Liver (tissue), 3 donors: ENCODE results near the gene FBLIM1.

Experiments used
- EGR1 ChIP-seq, 2 donors: IDR thresholded peaks; 2 replicates each; pipeline ENCODE4 v1.6.1; 2016 to 2018; ENCODE audit warnings: antibody characterized with exemption in 2 of 2, low read depth in 2 of 2
- GABPA ChIP-seq, 2 donors: IDR thresholded peaks in 1 of 2; conservative IDR thresholded peaks in 1 of 2; 2 replicates each; pipeline ENCODE4 v1.6.1; 2016; ENCODE audit warnings: antibody characterized with exemption in 2 of 2, mild to moderate bottlenecking in 1 of 2, moderate library complexity in 1 of 2
- NR2F2 ChIP-seq: IDR thresholded peaks from 2 replicates; pipeline ENCODE4 v1.6.1; 2016; ENCODE audit warnings: antibody characterized with exemption
- SP1 ChIP-seq: IDR thresholded peaks from 2 replicates; pipeline ENCODE4 v1.6.1; 2018; ENCODE audit warnings: antibody characterized with exemption, mild to moderate bottlenecking
- TAF1 ChIP-seq: conservative IDR thresholded peaks from 2 replicates; pipeline ENCODE4 v1.6.1; 2016; ENCODE audit warnings: antibody characterized with exemption, mild to moderate bottlenecking
- ZBTB33 ChIP-seq: IDR thresholded peaks from 2 replicates; pipeline ENCODE4 v1.6.1; 2016; ENCODE audit warnings: antibody characterized with exemption
- TF ChIP-seq, protein P1 (sequence below): fragments of 150-350 bp; IDR thresholded peaks from 2 replicates; pipeline ENCODE4 v1.5.1; 2017; ENCODE audit warnings: improper control_type of control experiment, low read depth, low read length; ENCODE audit not compliant: missing input control
- TF ChIP-seq, protein P2 (sequence below): IDR thresholded peaks from 2 replicates; pipeline ENCODE4 v1.6.1; 2016; ENCODE audit warnings: antibody characterized with exemption, mild to moderate bottlenecking
- donor health status: healthy.
- donor health status: healthy.

GRCh38 chr1:15758953-15759661 lies 512 bp downstream of the FBLIM1 start:
- TF ChIP-seq ZBTB33 (no peak), SP1 (no peak), TAF1 (no peak), EGR1 (IDR thresholded peaks at IDR 0.05; ENCODE audit: low read depth in 2 of 2) (no peak), NR2F2 (no peak), GABPA (IDR thresholded peaks at IDR 0.05 in 1 of 2, conservative IDR thresholded peaks at IDR 0.05 in 1 of 2) (no peak)
- TF ChIP-seq, protein P1, sequence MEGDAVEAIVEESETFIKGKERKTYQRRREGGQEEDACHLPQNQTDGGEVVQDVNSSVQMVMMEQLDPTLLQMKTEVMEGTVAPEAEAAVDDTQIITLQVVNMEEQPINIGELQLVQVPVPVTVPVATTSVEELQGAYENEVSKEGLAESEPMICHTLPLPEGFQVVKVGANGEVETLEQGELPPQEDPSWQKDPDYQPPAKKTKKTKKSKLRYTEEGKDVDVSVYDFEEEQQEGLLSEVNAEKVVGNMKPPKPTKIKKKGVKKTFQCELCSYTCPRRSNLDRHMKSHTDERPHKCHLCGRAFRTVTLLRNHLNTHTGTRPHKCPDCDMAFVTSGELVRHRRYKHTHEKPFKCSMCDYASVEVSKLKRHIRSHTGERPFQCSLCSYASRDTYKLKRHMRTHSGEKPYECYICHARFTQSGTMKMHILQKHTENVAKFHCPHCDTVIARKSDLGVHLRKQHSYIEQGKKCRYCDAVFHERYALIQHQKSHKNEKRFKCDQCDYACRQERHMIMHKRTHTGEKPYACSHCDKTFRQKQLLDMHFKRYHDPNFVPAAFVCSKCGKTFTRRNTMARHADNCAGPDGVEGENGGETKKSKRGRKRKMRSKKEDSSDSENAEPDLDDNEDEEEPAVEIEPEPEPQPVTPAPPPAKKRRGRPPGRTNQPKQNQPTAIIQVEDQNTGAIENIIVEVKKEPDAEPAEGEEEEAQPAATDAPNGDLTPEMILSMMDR = no peak
- TF ChIP-seq, protein P2, sequence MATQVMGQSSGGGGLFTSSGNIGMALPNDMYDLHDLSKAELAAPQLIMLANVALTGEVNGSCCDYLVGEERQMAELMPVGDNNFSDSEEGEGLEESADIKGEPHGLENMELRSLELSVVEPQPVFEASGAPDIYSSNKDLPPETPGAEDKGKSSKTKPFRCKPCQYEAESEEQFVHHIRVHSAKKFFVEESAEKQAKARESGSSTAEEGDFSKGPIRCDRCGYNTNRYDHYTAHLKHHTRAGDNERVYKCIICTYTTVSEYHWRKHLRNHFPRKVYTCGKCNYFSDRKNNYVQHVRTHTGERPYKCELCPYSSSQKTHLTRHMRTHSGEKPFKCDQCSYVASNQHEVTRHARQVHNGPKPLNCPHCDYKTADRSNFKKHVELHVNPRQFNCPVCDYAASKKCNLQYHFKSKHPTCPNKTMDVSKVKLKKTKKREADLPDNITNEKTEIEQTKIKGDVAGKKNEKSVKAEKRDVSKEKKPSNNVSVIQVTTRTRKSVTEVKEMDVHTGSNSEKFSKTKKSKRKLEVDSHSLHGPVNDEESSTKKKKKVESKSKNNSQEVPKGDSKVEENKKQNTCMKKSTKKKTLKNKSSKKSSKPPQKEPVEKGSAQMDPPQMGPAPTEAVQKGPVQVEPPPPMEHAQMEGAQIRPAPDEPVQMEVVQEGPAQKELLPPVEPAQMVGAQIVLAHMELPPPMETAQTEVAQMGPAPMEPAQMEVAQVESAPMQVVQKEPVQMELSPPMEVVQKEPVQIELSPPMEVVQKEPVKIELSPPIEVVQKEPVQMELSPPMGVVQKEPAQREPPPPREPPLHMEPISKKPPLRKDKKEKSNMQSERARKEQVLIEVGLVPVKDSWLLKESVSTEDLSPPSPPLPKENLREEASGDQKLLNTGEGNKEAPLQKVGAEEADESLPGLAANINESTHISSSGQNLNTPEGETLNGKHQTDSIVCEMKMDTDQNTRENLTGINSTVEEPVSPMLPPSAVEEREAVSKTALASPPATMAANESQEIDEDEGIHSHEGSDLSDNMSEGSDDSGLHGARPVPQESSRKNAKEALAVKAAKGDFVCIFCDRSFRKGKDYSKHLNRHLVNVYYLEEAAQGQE = no peak
